Activated T-cell treated with anti-CD3 and anti-CD28 coated beads, Interleukin-2, amount 50 U/mL, for 72 hours (primary cell): Measurements from ENCODE around the gene CGN. TPM values are rescaled to one million over a fixed set of nuclear protein-coding genes. Genes with fewer than 3 reads are reported as not detected.

Experiments used
- ATAC-seq, 2 donors: fragments of 150-1000 bp; cut with Tn5 transposase; replicated peaks in 1 of 2; 2 replicates each; pipeline ENCODE4 v1.10.0; 2021; ENCODE audit warnings: moderate library complexity in 2 of 2, mild to moderate bottlenecking in 1 of 2
- DNase-seq, 2 donors: peaks; one replicate each; pipeline ENCODE4 v3.0.0; 2021 to 2022; ENCODE audit warnings: mixed read lengths in 1 of 2
- H3K27ac Mint-ChIP-seq: one replicate; pipeline ENCODE4 v1.8.0; 2022; ENCODE audit warnings: mild to moderate bottlenecking, moderate library complexity, mixed read lengths
- H3K27me3 Mint-ChIP-seq: one replicate; pipeline ENCODE4 v1.8.0; 2022; ENCODE audit warnings: low read depth, mixed read lengths
- H3K36me3 Mint-ChIP-seq, 2 donors: one replicate each; pipeline ENCODE4 v1.8.0; 2022; ENCODE audit warnings: mixed read lengths in 2 of 2, mild to moderate bottlenecking in 1 of 2; ENCODE audit not compliant: insufficient read depth in 2 of 2
- H3K4me1 Mint-ChIP-seq: one replicate; pipeline ENCODE4 v1.8.0; 2022; ENCODE audit warnings: low read depth, mixed read lengths
- H3K4me3 Mint-ChIP-seq, 2 donors: one replicate each; pipeline ENCODE4 v1.8.0; 2022; ENCODE audit warnings: mild to moderate bottlenecking in 2 of 2, mixed read lengths in 2 of 2, moderate library complexity in 2 of 2
- H3K9me3 Mint-ChIP-seq, 2 donors: one replicate each; pipeline ENCODE4 v1.8.0; 2022; ENCODE audit warnings: mixed read lengths in 2 of 2
- total RNA-seq, 2 donors: library from RNA; stranded (reverse); gene quantifications; one replicate each; pipeline ENCODE4 v1.2.3, GENCODE V29; 2022

CGN gene
- total RNA-seq, 2 donors from 2014 or later: 0.69 to 1.9 TPM

DNA sequence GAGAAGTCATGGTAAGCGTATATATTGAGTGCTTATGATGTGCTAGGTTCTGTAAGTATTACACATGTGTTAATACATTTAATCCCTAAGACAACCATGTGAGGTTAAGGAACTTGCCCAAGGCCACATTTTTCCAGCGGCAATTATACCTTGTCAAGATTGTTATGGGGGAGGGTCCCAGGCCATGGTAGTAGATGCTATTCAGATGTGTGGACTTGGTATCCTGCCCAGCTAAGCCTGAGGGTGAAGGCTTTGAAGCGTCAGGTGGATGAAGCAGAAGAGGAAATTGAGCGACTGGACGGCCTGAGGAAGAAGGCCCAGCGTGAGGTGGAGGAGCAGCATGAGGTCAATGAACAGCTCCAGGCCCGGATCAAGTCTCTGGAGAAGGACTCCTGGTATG is 25.3 kb downstream of the CGN start:
- H3K9me3 Mint-ChIP-seq: no peaks in the 10 kb centered on the region
- ATAC-seq (no peak), DNase-seq (no peak)
- H3K27ac Mint-ChIP-seq: no peak overlapping the region
- peaks cover 18% of the 10 kb centered on the region for H3K4me1 Mint-ChIP-seq
- no peaks in the 10 kb centered on the region for H3K36me3 Mint-ChIP-seq
- no peak overlapping the region for H3K4me3 Mint-ChIP-seq
- H3K27me3 Mint-ChIP-seq: peaks cover 3% of the 10 kb centered on the region

DNA sequence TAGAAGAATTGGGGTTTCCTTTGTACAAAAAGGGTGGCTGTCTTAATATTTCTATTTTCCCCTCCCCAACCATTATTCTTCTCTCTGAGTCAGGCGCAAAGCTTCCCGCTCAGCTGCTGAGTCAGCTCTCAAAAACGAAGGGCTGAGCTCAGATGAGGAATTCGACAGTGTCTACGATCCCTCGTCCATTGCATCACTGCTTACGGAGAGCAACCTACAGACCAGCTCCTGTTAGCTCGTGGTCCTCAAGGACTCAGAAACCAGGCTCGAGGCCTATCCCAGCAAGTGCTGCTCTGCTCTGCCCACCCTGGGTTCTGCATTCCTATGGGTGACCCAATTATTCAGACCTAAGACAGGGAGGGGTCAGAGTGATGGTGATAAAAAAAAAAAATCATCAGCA is 25.9 kb downstream of the CGN start:
- H3K9me3 Mint-ChIP-seq: no peaks in the 10 kb centered on the region
- no peaks in the 10 kb centered on the region for H3K36me3 Mint-ChIP-seq
- ATAC-seq (no peak), DNase-seq (no peak)
- peaks cover 23% of the 10 kb centered on the region for H3K4me1 Mint-ChIP-seq
- peaks cover 9% of the 10 kb centered on the region for H3K27me3 Mint-ChIP-seq
- H3K4me3 Mint-ChIP-seq: no peak overlapping the region
- H3K27ac Mint-ChIP-seq: no peak overlapping the region

DNA sequence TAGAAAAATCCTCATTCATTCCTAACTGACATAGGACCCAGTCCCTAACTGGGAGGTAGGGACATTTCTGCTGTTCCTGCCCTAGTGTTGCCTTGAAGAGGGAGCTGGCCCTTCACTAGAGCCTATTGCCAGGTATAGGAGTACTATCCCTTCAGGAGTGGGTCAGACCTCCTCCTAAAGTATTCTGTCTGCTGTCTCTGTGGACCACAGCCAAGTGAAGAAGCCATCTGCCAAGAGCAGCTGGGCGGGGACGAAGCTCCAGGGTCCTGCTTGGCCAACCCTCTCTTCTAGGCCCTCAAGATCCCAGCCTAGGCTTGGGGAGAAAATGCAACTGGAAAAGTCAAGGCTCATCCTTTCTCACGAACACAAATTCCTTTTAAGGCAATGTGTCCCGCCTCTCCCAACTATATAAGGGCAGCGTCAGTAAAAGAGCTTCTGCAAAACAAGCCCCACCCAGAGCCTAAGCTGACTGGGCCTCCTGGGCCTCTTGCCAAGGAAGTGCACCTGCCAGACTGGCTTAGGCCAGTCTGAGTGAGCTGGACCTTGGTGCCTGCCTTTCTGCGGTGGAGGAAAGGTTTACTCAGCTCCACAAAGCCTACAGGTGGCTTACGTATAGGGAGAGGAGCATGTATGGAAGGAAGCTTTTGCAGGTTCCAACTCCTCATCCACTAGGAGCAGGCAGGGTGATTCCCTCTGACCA is 28.3 kb downstream of the CGN start:
- H3K36me3 Mint-ChIP-seq: no peaks in the 10 kb centered on the region
- H3K4me3 Mint-ChIP-seq: peak overlapping the region; percentile 89 to 96
- H3K27ac Mint-ChIP-seq: no peak overlapping the region
- H3K27me3 Mint-ChIP-seq: peaks cover 17% of the 10 kb centered on the region
- peaks cover 23% of the 10 kb centered on the region for H3K4me1 Mint-ChIP-seq
- ATAC-seq (peak; percentile 38 to 49), DNase-seq (peak; percentile 50 to 58)
- H3K9me3 Mint-ChIP-seq: no peaks in the 10 kb centered on the region

DNA sequence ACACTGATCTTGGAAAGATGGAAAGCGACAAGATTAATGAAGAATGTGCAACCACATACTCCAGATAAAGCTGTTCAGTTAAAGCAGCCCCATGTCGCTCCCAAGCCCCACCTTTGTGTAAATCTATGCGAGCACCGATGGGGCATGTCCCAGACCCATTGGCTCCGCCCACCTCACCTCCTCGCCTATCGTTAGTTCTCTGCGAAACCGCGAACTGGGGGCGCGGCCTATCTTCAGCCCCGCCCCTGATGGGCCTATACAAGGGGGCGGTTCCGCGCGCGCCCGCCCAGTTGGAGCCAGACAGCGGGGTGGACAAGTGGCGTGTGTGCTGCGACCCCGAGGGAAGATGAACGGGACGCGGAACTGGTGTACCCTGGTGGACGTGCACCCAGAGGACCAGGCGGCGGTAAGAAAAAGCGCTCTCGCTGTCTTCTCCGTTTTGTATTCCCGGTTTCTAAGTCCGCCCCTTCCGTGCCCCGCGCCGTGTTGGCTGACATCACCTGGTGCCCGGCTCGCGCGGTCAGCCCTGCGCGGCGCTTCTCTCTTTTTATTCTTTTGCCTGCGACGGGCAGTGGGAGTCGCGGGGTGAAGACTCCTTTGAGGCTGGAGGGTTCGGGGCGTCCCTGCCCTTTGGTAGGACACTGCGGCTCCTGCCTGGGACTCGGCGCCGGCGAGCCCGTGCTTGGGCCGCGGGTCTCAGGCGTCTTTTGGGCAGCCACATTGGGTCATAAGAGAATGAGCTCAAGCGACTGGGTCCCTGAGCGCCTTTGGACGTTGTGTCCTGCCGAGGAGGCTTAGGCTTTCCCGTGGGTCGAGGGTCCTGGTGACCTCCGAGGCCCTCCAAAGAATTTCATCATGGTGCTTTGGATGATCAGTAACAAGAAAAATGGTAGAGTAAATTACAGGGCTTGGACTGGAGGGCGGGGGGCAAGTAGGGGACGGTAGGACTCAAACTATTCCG is 29.1 kb downstream of the CGN start, which contains the start of gene TUFT1:
Gene TUFT1, plus strand, starts transcription at position 289 of the 961 bp plus-strand sequence. Its CDS starts 58 bp downstream, at position 347.
- Mint-ChIP-seq H3K4me3 (peak within 1 kb of the TSS; percentile 89 to 96), H3K36me3 (no peaks in the 10 kb centered on the region), H3K9me3 (no peaks in the 10 kb centered on the region), H3K4me1 (peaks cover 23% of the 10 kb centered on the region), H3K27ac (peak within 1 kb of the TSS; percentile 70), H3K27me3 (peaks cover 17% of the 10 kb centered on the region)
- ATAC-seq (peak; percentile 96 to 98), DNase-seq (peak; percentile 97 to 98)

DNA sequence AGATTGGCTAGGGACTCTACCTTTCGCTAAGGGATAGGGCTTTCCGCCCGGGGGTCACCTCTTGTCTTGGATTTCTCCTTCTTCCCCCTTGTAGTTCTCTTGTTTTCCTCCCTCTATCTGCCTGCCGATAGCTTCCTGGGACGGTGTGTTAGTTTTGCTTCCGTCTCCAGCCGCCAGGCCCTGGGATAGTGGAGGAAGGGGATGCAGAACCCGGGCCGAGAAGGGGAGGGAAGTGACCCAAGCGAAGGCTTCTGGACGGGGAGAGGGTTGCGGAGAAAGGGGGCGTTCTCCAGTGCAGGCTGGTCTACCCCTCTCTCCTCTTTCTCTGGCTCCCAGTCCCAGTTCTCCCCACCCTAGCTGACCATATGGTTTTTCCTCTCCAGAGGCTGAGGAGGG is 29.8 kb downstream of the CGN start:
- peaks cover 23% of the 10 kb centered on the region for H3K4me1 Mint-ChIP-seq
- ATAC-seq: no peak
- H3K4me3 Mint-ChIP-seq: peak overlapping the region; percentile 89 to 96
- peaks cover 17% of the 10 kb centered on the region for H3K27me3 Mint-ChIP-seq
- DNase-seq: no peak
- H3K36me3 Mint-ChIP-seq: no peaks in the 10 kb centered on the region
- peak overlapping the region; percentile 70 for H3K27ac Mint-ChIP-seq
- no peaks in the 10 kb centered on the region for H3K9me3 Mint-ChIP-seq

DNA sequence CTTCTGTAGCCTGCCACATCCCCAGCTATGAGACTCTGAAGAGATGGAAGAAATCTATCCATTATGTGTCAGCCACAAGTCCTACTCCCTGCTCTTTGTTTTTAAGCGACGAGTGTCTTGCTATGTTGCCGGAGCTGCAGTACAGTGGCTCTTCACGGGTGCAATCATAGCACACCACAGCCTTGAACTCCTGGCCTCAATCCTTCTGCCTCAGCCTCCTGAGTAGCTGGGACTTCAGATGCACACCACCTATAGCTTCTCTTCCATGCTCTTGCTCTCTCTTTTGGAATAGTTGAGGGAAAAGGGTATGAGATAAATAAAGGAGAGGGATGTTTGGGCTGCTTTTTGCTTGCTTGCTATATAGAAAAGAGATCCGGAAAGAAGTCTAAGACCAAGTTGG is 30.6 kb downstream of the CGN start:
- Mint-ChIP-seq H3K36me3 (no peaks in the 10 kb centered on the region), H3K4me1 (peaks cover 23% of the 10 kb centered on the region), H3K27ac (no peak overlapping the region), H3K27me3 (peaks cover 17% of the 10 kb centered on the region), H3K4me3 (peak overlapping the region; percentile 89 to 96), H3K9me3 (no peaks in the 10 kb centered on the region)
- DNase-seq (no peak), ATAC-seq (no peak)

DNA sequence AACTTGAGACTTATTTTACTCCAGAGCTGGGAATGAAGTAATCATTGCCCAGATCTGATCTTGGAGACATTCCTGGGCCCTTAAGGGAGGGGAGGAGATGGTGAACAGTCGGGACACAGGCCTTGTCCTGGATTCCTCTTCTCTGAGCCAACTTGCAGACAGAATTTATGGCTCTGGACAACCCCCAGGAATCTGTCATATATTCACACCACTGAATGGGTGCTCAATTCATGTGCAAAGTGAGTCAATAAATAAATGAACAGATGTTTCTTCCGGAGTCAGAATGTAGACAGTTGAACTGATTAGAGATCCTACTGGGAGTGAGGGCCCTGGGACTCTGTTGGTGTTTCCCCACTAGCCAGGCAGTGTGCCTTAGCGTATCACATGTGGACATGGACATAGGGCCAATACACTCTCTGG is 31.5 kb downstream of the CGN start:
- peaks cover 17% of the 10 kb centered on the region for H3K27me3 Mint-ChIP-seq
- H3K9me3 Mint-ChIP-seq: no peaks in the 10 kb centered on the region
- no peak overlapping the region for H3K4me3 Mint-ChIP-seq
- DNase-seq (no peak), ATAC-seq (no peak)
- H3K4me1 Mint-ChIP-seq: peaks cover 29% of the 10 kb centered on the region
- H3K27ac Mint-ChIP-seq: no peak overlapping the region
- no peaks in the 10 kb centered on the region for H3K36me3 Mint-ChIP-seq

DNA sequence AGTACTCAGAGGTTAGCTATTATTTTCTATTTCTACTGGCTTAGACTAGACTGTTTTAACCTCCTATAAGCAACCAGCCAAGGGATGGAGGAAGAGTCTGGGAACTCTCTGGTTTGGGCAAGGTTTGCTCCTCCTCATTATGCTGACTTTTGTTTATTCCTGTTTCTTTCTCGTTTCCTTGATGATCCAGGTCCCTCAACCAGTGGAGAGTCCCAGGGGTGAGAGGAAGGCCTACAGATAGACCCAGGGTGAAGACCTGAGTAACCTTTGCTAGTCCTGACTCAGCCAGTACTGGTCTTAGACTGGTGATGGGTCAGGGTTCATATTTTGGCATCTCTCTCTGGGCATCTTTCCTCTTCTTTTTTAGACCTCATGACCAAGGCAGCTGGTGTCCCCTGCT is 34.4 kb downstream of the CGN start:
- H3K9me3 Mint-ChIP-seq: no peaks in the 10 kb centered on the region
- peaks cover 21% of the 10 kb centered on the region for H3K4me1 Mint-ChIP-seq
- ATAC-seq (peak in 1 of 2 donors; percentile 38), DNase-seq (no peak)
- H3K27me3 Mint-ChIP-seq: peaks cover 17% of the 10 kb centered on the region
- no peaks in the 10 kb centered on the region for H3K36me3 Mint-ChIP-seq
- H3K27ac Mint-ChIP-seq: no peak overlapping the region
- H3K4me3 Mint-ChIP-seq: no peak overlapping the region

DNA sequence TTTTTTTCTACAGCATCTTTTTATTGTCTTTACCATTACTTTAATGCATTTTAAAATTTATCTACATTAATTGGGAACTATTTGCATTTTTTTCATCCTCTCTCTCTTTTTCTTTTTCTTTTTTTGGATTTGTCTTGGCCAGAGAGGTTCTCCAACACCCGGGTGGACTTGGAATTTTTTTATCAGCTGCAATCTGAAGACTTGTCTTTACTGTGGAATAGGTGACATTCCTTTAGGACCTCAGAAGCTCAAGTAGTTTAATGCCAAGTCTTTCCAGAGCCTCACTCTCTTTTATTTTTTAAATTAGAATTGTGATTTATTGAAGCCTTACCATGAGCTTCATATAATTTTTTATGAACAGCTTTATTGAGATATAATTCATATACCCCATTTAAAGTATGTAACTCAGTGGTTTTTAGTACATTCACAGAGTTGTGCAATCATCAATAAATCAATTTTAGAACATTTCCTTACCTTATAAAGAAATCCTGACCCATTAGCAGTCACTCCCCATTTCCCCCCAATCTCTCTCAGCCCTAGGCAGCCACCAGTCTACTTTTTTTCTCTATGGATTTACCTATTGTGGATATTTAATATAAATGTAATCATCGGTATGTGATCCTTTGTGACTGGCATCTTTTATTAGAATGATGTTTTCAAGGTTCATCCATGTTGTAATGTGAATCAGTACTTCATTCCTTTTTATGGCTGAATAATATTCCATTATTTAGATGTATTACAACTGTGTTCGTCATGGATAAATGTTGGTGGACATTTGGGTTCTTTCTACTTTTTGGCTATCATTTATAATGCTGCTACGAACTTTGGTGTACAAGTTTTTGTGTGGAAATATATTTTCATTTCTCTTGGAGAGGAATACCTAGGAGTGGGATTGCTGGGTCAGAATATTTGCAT is 35.1 kb downstream of the CGN start:
- Mint-ChIP-seq H3K36me3 (no peaks in the 10 kb centered on the region), H3K9me3 (no peaks in the 10 kb centered on the region), H3K27me3 (peaks cover 17% of the 10 kb centered on the region), H3K4me3 (no peak overlapping the region), H3K4me1 (peaks cover 13% of the 10 kb centered on the region), H3K27ac (peak overlapping the region; percentile 36)
- ATAC-seq (no peak), DNase-seq (no peak)

DNA sequence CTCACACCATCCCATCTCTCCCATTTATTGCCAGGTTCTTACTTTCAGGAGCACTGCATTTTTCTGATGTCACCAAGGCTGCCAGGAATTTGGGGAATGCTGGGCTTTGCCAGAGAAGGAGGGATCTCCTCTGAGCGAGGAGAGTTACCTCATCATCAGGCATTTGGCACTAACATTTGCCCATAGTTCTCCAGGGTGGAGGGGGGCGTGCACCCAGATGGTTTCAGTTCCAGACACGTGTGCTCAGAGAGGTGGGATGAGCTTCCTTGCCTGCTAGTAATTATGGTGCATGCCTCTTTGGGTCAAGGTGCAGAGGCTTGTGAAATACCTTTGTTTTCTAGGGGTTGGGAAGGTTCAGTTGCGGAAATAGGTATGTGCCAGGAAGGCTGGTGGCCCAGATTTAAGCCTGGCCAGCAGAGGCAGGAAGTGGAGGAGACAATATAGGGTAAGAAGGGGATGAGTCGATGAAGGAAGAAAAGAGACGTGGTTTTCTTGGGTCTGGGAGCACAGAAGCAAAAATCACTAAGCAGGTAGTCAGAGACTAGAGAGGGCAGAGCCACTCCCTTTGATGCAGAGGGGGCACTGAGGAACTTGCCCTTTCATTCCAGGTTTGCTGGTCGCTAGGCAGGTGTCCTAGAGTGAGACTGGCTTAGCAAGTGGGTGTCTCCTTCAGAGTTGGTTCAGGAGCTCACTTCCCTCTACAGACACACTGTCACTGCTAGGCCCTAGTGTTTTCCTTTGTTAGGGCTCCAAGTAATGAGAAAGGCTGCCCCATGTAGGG is 36.1 kb downstream of the CGN start:
- H3K27ac Mint-ChIP-seq: no peak overlapping the region

DNA sequence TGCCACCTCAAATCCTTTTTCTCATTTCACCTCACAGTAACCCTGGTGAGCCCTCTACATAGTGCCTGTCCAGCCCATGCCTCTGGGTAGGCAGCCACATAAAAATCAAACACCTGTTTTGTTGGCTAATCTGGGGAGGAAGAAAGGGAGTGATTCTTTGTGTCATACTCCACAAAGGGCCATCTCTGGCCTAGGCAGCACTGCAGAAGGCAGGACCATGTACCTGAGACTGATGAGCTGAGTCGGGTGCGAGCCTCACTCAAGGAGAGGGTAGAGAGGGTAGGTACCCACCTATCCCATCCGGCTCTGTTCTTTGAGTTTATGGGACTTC is 36.7 kb downstream of the CGN start:
- Mint-ChIP-seq H3K27ac (no peak overlapping the region), H3K4me1 (peaks cover 6% of the 10 kb centered on the region), H3K27me3 (peaks cover under 1% of the 10 kb centered on the region), H3K9me3 (no peaks in the 10 kb centered on the region), H3K4me3 (no peak overlapping the region), H3K36me3 (no peaks in the 10 kb centered on the region)
- DNase-seq: no peak
- ATAC-seq: no peak

More for the DNA sequence above, 36.1 kb downstream of the CGN start:
- Mint-ChIP-seq H3K4me3 (no peak overlapping the region), H3K9me3 (no peaks in the 10 kb centered on the region), H3K4me1 (peaks cover 6% of the 10 kb centered on the region), H3K27me3 (peaks cover 6% of the 10 kb centered on the region), H3K36me3 (no peaks in the 10 kb centered on the region)
- DNase-seq (no peak), ATAC-seq (no peak)

DNA sequence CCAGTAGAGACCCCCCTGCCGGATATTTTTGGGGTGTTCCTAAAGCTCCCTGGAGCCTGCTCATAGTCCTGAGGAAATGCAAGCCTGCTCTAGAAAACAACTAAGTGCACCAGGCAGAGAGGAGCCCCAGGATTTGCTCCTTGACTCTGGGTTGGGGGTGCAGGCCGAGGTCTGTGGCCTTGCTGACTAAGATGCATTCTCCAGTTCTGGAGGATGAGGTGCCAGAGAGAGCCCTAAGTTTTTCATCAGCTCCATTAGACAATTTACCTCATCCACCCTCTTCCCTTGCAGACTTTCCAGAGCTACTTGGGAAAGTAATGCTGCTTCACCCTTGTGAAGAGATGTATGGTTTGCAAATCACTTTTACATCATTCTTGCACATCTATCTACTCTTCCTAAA is 38.0 kb downstream of the CGN start:
- Mint-ChIP-seq H3K4me1 (peaks cover 6% of the 10 kb centered on the region), H3K9me3 (no peaks in the 10 kb centered on the region), H3K27me3 (no peaks in the 10 kb centered on the region), H3K27ac (no peak overlapping the region), H3K36me3 (no peaks in the 10 kb centered on the region), H3K4me3 (no peak overlapping the region)
- no peak for ATAC-seq
- no peak for DNase-seq
